Erythroblast (primary cell): ENCODE data around the gene CTNNA2.

ENCODE experiments used
- GATA1 ChIP-seq: IDR thresholded peaks from 2 replicates; pipeline ENCODE4 v1.6.1; 2011; ENCODE audit warnings: low read depth, mild to moderate bottlenecking, control low read depth, low read length, moderate library complexity
- POLR2A ChIP-seq: IDR thresholded peaks from 2 replicates; pipeline ENCODE4 v1.6.1; 2011; ENCODE audit warnings: mild to moderate bottlenecking, low read length

- TF ChIP-seq POLR2A = no peak
- TF ChIP-seq GATA1 = no peak
These were observed 1004.5 kb downstream of the CTNNA2 start for GRCh38 chr2:80517316-80517715.
